ENCODE results near the gene ARID2. TPM values are rescaled to one million over a fixed set of nuclear protein-coding genes. Genes with fewer than 3 reads are reported as not detected.

ARID2 gene
- total and polyA plus RNA-seq, 4 donors: 1.8 to 17.8 (median 13.2) TPM

DNA sequence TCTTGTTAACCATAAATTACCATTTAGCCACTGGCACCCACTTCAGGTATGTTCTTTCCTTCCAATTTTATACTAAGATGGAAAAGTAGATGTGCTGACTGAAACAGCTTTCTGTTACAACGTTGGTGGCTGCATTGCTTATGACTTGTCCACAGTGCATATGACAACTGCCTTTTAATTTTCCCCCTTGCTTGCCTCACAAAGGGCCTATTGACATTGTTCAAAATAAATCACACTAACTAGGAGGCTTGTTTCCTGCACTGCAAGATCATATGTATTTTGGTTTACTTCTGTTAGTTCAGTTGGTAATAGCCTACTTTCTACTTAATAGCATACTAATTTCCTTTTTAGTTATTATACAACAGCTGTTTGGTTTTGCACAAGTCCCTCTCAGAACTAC is 205.4 kb downstream of the ARID2 start:
- H3K36me3 ChIP-seq (ENCODE audit: control insufficient read depth in 4 of 4, insufficient read depth in 3 of 4, low read depth in 1 of 4, low read length in 3 of 4): peaks cover 1 to 25% (median 15%) of the 10 kb centered on the region in 4 donors
- DNase-seq (ENCODE audit: low spot score): no peak
- WGBS: 63% methylated on average over 1 of the region's 1 CpG

DNA sequence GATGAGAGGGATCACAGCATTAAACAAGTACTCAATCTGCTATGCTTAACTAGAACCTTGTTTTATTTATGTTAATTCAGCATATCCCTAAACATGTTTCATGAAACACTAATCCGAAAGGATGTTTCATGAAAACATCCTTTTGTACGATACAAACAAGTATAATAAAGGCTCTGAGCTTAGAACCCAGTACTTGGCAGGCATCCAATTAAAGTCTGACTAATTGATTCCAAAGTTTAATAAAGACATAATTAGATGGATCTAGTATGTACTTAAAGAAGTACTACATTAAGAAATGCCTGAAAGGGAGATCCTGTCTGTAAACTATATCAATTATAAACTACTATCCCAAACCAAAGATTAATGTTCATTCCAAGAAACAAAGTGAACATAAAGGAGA is 209.1 kb downstream of the ARID2 start:
- Histone ChIP-seq H3K9ac (ENCODE audit: low read depth in 1 of 2, low read length in 2 of 2) (no peak overlapping the region), H3K4me3 (ENCODE audit: low read depth in 1 of 3, low read length in 3 of 3) (no peak overlapping the region), H3K9me3 (ENCODE audit: control insufficient read depth in 4 of 4, low read length in 3 of 4) (no peaks in the 10 kb centered on the region), H3K27me3 (ENCODE audit: control insufficient read depth in 4 of 4, insufficient read depth in 4 of 4, low read length in 3 of 4) (no peaks in the 10 kb centered on the region), H3K27ac (ENCODE audit: low read depth in 1 of 2, low read length in 2 of 2) (no peak overlapping the region), H3K36me3 (ENCODE audit: control insufficient read depth in 4 of 4, insufficient read depth in 3 of 4, low read depth in 1 of 4, low read length in 3 of 4) (peaks cover 1 to 27% (median 23%) of the 10 kb centered on the region in 4 donors), H3K4me1 (ENCODE audit: control insufficient read depth in 4 of 4, insufficient read depth in 4 of 4, low read length in 3 of 4) (no peaks in the 10 kb centered on the region)
- no peak for DNase-seq (ENCODE audit: low spot score)
- 84% methylated on average over 2 of the region's 2 CpGs for WGBS
- no peak for TF ChIP-seq SP1 (IDR thresholded peaks at IDR 0.05)
- TF ChIP-seq, protein P1, sequence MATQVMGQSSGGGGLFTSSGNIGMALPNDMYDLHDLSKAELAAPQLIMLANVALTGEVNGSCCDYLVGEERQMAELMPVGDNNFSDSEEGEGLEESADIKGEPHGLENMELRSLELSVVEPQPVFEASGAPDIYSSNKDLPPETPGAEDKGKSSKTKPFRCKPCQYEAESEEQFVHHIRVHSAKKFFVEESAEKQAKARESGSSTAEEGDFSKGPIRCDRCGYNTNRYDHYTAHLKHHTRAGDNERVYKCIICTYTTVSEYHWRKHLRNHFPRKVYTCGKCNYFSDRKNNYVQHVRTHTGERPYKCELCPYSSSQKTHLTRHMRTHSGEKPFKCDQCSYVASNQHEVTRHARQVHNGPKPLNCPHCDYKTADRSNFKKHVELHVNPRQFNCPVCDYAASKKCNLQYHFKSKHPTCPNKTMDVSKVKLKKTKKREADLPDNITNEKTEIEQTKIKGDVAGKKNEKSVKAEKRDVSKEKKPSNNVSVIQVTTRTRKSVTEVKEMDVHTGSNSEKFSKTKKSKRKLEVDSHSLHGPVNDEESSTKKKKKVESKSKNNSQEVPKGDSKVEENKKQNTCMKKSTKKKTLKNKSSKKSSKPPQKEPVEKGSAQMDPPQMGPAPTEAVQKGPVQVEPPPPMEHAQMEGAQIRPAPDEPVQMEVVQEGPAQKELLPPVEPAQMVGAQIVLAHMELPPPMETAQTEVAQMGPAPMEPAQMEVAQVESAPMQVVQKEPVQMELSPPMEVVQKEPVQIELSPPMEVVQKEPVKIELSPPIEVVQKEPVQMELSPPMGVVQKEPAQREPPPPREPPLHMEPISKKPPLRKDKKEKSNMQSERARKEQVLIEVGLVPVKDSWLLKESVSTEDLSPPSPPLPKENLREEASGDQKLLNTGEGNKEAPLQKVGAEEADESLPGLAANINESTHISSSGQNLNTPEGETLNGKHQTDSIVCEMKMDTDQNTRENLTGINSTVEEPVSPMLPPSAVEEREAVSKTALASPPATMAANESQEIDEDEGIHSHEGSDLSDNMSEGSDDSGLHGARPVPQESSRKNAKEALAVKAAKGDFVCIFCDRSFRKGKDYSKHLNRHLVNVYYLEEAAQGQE (IDR thresholded peaks at IDR 0.05): no peak
- TF ChIP-seq, protein P2, sequence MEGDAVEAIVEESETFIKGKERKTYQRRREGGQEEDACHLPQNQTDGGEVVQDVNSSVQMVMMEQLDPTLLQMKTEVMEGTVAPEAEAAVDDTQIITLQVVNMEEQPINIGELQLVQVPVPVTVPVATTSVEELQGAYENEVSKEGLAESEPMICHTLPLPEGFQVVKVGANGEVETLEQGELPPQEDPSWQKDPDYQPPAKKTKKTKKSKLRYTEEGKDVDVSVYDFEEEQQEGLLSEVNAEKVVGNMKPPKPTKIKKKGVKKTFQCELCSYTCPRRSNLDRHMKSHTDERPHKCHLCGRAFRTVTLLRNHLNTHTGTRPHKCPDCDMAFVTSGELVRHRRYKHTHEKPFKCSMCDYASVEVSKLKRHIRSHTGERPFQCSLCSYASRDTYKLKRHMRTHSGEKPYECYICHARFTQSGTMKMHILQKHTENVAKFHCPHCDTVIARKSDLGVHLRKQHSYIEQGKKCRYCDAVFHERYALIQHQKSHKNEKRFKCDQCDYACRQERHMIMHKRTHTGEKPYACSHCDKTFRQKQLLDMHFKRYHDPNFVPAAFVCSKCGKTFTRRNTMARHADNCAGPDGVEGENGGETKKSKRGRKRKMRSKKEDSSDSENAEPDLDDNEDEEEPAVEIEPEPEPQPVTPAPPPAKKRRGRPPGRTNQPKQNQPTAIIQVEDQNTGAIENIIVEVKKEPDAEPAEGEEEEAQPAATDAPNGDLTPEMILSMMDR (IDR thresholded peaks at IDR 0.05; ENCODE audit: low read depth, low read length, missing input control): no peak
- TF ChIP-seq RXRA (IDR thresholded peaks at IDR 0.05): no peak
- TF ChIP-seq, protein P3, sequence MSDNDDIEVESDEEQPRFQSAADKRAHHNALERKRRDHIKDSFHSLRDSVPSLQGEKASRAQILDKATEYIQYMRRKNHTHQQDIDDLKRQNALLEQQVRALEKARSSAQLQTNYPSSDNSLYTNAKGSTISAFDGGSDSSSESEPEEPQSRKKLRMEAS (IDR thresholded peaks at IDR 0.05): no peak
- TF ChIP-seq HNF4A (conservative IDR thresholded peaks at IDR 0.05): no peak
- TF ChIP-seq, protein P4, sequence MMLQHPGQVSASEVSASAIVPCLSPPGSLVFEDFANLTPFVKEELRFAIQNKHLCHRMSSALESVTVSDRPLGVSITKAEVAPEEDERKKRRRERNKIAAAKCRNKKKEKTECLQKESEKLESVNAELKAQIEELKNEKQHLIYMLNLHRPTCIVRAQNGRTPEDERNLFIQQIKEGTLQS (IDR thresholded peaks at IDR 0.05): no peak
- TF ChIP-seq, protein P5, sequence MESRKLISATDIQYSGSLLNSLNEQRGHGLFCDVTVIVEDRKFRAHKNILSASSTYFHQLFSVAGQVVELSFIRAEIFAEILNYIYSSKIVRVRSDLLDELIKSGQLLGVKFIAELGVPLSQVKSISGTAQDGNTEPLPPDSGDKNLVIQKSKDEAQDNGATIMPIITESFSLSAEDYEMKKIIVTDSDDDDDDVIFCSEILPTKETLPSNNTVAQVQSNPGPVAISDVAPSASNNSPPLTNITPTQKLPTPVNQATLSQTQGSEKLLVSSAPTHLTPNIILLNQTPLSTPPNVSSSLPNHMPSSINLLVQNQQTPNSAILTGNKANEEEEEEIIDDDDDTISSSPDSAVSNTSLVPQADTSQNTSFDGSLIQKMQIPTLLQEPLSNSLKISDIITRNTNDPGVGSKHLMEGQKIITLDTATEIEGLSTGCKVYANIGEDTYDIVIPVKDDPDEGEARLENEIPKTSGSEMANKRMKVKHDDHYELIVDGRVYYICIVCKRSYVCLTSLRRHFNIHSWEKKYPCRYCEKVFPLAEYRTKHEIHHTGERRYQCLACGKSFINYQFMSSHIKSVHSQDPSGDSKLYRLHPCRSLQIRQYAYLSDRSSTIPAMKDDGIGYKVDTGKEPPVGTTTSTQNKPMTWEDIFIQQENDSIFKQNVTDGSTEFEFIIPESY (IDR thresholded peaks at IDR 0.05): no peak
- no peak for TF ChIP-seq NR2F2 (IDR thresholded peaks at IDR 0.05)
- no peak for TF ChIP-seq HNF4G (IDR thresholded peaks at IDR 0.05)
- TF ChIP-seq FOXA2 (IDR thresholded peaks at IDR 0.05): no peak

More for the DNA sequence above, 205.4 kb downstream of the ARID2 start:
- no peaks in the 10 kb centered on the region for H3K4me1 ChIP-seq (ENCODE audit: control insufficient read depth in 4 of 4, insufficient read depth in 4 of 4, low read length in 3 of 4)
- H3K9me3 ChIP-seq (ENCODE audit: control insufficient read depth in 4 of 4, low read length in 3 of 4): no peaks in the 10 kb centered on the region
- TF ChIP-seq, protein P3 (IDR thresholded peaks at IDR 0.05): no peak
- TF ChIP-seq HNF4G (IDR thresholded peaks at IDR 0.05): no peak
- TF ChIP-seq, protein P4 (IDR thresholded peaks at IDR 0.05): no peak
- TF ChIP-seq FOXA2 (IDR thresholded peaks at IDR 0.05): no peak
- TF ChIP-seq GABPA (IDR thresholded peaks at IDR 0.05 in 1 of 2, conservative IDR thresholded peaks at IDR 0.05 in 1 of 2): no peak
- TF ChIP-seq SP1 (IDR thresholded peaks at IDR 0.05): no peak
- TF ChIP-seq YY1 (IDR thresholded peaks at IDR 0.05): no peak
- TF ChIP-seq, protein P1 (IDR thresholded peaks at IDR 0.05): no peak
- no peak for TF ChIP-seq JUND (IDR thresholded peaks at IDR 0.05)
- no peak for TF ChIP-seq RXRA (IDR thresholded peaks at IDR 0.05)
- no peak for TF ChIP-seq NR2F2 (IDR thresholded peaks at IDR 0.05)
- H3K27me3 ChIP-seq (ENCODE audit: control insufficient read depth in 4 of 4, insufficient read depth in 4 of 4, low read length in 3 of 4): no peaks in the 10 kb centered on the region
- no peak overlapping the region for H3K9ac ChIP-seq (ENCODE audit: low read depth in 1 of 2, low read length in 2 of 2)
- no peak overlapping the region for H3K4me3 ChIP-seq (ENCODE audit: low read depth in 1 of 3, low read length in 3 of 3)
- no peak overlapping the region for H3K27ac ChIP-seq (ENCODE audit: low read depth in 1 of 2, low read length in 2 of 2)
